Measurements from ENCODE around the gene SUMO3. TPM values are rescaled to one million over a fixed set of nuclear protein-coding genes. Genes with fewer than 3 reads are reported as not detected.

Gene SUMO3
- total RNA-seq, 2 donors from 2014 or later: 50.1 to 53.9 TPM

DNA sequence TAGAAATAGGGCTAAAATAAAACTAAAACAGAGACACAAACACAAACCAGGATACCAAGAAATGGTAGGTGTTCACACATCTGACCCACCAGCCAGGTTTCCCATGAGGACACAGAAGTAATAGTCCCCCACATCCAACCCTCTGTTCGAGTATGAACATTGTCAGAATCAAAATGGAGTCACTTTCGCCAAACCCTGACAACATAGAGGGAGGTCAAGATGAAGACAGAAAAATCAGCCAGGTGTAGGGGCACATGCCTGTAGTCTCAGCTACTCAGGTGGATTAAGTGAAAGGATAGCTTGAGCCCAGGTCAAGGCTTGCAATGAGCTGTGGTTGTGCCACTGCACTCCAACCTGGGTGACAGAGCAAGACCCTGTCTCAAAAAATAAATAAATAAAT lies 20.1 kb downstream of the SUMO3 start:
- ATAC-seq: no peak
- Mint-ChIP-seq H3K4me1 (ENCODE audit: low read depth in 2 of 2) (peaks cover 32 to 47% of the 10 kb centered on the region in 2 donors), H3K27ac (no peak overlapping the region), H3K36me3 (peaks cover 18% of the 10 kb centered on the region), H3K4me3 (no peak overlapping the region), H3K27me3 (no peaks in the 10 kb centered on the region), H3K9me3 (no peaks in the 10 kb centered on the region)
- no peak for DNase-seq (ENCODE audit: low spot score)

DNA sequence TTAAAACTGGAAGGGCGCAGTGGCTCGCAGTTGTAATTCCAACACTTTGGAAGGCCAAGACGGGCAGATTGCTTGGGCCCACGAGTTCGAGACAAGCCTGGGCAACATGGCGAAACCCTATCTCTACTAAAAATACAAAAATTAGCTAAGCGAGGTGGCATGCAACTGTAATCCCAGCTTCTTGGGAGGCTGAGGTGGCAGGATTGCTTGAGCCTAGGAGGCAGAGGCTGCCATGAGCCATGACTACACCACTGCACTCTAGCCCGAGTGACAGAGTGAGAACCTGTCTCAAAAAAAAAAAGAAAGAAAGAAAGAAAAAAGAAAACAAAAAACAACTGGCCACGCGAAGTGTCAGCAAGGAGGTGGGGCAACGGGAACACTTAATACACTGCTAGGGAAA lies 22.5 kb downstream of the SUMO3 start:
- DNase-seq (ENCODE audit: low spot score): no peak
- H3K4me1 Mint-ChIP-seq (ENCODE audit: low read depth in 2 of 2): peaks cover 33 to 42% of the 10 kb centered on the region in 2 donors
- H3K4me3 Mint-ChIP-seq: no peak overlapping the region
- H3K27me3 Mint-ChIP-seq: no peaks in the 10 kb centered on the region
- no peak overlapping the region for H3K27ac Mint-ChIP-seq
- peaks cover 20% of the 10 kb centered on the region for H3K36me3 Mint-ChIP-seq
- ATAC-seq: no peak
- no peaks in the 10 kb centered on the region for H3K9me3 Mint-ChIP-seq

DNA sequence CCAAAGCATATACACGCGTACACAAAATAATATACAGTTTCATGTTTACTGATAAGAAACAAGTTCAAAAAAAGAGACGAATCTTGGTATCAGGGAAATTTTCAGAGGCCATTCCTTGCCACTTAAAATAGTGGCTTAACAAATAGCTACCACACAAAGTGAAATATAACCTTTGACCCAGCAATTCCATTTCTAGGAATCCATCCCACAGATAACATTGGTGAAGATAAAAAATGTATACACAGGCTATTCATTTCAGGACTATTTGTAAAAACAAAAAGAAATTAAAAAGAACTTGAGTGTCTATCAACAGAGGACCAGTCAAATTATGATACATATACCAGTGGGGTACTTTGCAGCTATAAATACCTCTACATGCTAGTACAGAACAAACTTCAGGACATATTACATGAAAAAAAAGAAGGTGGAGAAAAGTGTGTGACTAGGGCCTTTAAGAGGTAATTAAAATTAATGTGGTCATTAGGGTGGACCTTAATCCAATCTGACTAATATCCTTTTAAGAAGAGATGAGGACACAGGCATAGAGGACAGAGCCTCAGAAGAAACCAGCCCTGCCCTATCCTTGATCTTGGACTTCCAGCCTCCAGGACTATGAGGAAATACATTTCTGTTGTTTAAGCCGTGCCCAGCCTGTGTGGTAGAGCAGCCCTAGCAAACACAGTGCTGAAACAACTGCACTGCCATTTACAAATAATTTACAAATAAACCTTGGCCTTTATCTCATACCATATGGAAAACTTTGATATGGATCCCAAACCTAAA lies 24.1 kb downstream of the SUMO3 start:
- H3K27ac Mint-ChIP-seq: no peak overlapping the region
- peaks cover 10% of the 10 kb centered on the region for H3K36me3 Mint-ChIP-seq
- peaks cover 32% of the 10 kb centered on the region in 2 donors for H3K4me1 Mint-ChIP-seq (ENCODE audit: low read depth in 2 of 2)
- H3K9me3 Mint-ChIP-seq: no peaks in the 10 kb centered on the region
- no peak for ATAC-seq
- H3K27me3 Mint-ChIP-seq: no peaks in the 10 kb centered on the region
- no peak for DNase-seq (ENCODE audit: low spot score)
- no peak overlapping the region for H3K4me3 Mint-ChIP-seq

DNA sequence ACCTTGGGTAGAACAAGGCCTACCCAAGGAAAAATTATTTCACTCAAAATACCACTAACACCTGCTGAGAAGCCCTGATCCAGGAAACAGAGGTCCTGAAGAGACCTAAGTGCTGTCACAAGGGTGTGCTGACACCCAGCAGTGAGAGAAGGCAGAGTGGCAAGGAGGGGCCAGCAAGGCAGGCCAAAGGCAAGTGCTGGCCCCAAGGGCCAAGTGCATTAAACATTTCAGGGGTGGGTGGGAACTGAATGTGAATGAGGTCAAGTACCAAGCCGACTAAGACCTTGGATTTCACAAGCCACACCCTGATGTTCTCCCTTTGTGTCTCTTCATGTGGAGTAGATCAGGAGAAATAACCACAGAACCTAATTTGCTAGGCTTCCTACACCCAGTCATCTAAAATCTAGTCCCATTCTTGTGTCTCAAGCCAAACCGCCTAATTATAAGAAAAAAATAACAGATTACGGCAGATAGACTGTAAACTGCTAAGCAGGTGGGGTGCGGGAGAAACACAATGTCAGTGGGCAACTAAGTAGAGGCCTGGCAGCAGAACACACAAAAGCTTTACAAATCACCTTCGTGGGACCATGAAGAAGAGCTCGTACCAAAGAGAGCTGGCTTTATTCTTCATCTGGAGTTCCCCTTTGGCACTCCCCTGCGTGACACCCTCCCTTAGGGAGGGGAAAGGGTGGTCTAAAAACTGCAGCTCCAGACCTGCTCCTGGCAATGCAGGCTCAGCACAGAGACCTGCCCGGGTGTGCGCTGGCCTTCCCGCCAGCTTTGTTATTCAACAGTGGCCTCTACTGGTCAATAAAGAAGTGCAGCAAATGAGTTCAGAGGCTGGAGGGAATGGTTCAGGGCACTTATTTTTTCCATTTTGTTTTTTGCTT lies 24.9 kb downstream of the SUMO3 start:
- Mint-ChIP-seq H3K9me3 (no peaks in the 10 kb centered on the region), H3K36me3 (peaks cover 5% of the 10 kb centered on the region), H3K4me1 (ENCODE audit: low read depth in 2 of 2) (peaks cover 25 to 29% of the 10 kb centered on the region in 2 donors), H3K27ac (no peak overlapping the region), H3K27me3 (no peaks in the 10 kb centered on the region), H3K4me3 (no peak overlapping the region)
- DNase-seq (ENCODE audit: low spot score) (peak; percentile 71), ATAC-seq (peak; percentile 81 to 82)

DNA sequence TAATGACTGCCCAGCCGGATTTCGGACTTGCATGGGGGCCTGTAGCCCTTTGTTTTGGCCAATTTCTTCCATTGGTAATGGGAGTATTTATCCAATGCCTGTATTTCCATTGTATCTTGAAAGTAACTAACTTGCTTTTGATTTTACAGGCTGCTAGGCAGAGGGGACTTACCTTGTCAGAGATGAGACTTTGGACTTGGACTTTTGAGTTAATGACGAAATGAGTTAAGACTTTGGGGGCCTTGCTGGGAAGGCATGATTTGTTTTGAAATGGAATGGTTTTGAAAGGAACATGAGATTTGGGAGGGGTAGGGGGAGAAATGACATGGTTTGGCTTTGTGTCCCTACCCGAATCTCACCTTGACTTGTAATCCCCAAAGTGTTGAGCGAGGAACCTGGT lies 25.9 kb downstream of the SUMO3 start:
- peaks cover 25 to 28% of the 10 kb centered on the region in 2 donors for H3K4me1 Mint-ChIP-seq (ENCODE audit: low read depth in 2 of 2)
- peaks cover 5% of the 10 kb centered on the region for H3K36me3 Mint-ChIP-seq
- H3K4me3 Mint-ChIP-seq: no peak overlapping the region
- no peaks in the 10 kb centered on the region for H3K9me3 Mint-ChIP-seq
- no peak for DNase-seq (ENCODE audit: low spot score)
- no peak overlapping the region for H3K27ac Mint-ChIP-seq
- no peaks in the 10 kb centered on the region for H3K27me3 Mint-ChIP-seq
- ATAC-seq: no peak

DNA sequence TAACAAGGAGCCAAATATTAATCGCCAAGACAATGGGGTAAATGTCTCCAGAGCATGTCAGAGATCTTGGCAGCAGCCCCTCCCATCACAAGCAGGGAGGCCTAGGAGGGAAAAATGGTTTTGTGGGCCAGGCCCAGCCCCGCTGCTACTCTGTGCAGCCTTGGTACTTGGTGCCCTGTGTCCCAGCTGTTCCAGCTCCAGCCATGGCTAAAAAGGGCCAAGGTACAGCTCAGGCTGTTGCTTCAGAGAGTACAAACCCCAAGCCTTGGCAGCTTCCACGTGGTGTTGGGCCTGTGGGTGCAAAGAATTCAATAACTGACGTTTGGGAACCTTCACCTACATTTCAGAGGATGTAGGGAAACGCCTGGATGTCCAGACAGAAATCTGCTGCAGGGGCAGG lies 26.6 kb downstream of the SUMO3 start:
- peaks cover 25% of the 10 kb centered on the region in 2 donors for H3K4me1 Mint-ChIP-seq (ENCODE audit: low read depth in 2 of 2)
- no peak for DNase-seq (ENCODE audit: low spot score)
- no peaks in the 10 kb centered on the region for H3K27me3 Mint-ChIP-seq
- peaks cover 5% of the 10 kb centered on the region for H3K36me3 Mint-ChIP-seq
- H3K4me3 Mint-ChIP-seq: no peak overlapping the region
- H3K27ac Mint-ChIP-seq: no peak overlapping the region
- no peaks in the 10 kb centered on the region for H3K9me3 Mint-ChIP-seq
- no peak for ATAC-seq

DNA sequence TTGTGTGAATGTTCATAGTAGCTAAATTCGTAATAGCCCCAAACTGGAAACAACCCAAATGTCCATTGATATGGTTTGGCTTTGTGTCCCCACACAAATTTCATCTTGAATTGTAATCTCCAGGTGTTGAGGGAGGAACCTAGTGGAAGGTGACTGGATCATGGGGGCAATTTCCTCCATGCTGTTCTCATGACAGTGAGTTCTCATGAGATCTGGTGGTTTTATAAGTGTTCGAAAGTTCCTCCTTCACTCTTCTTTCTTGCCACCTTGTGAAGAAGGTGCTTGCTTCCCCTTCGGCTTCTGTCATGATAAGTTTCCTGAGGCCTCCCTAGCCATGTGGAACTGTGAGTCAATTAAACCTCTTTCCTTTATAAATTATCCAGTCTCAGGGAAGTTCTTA lies 27.5 kb downstream of the SUMO3 start:
- H3K9me3 Mint-ChIP-seq: no peaks in the 10 kb centered on the region
- no peak overlapping the region for H3K4me3 Mint-ChIP-seq
- H3K4me1 Mint-ChIP-seq (ENCODE audit: low read depth in 2 of 2): peaks cover 21 to 32% of the 10 kb centered on the region in 2 donors
- no peaks in the 10 kb centered on the region for H3K27me3 Mint-ChIP-seq
- H3K36me3 Mint-ChIP-seq: peaks cover 5% of the 10 kb centered on the region
- no peak for ATAC-seq
- no peak overlapping the region for H3K27ac Mint-ChIP-seq
- DNase-seq (ENCODE audit: low spot score): no peak

DNA sequence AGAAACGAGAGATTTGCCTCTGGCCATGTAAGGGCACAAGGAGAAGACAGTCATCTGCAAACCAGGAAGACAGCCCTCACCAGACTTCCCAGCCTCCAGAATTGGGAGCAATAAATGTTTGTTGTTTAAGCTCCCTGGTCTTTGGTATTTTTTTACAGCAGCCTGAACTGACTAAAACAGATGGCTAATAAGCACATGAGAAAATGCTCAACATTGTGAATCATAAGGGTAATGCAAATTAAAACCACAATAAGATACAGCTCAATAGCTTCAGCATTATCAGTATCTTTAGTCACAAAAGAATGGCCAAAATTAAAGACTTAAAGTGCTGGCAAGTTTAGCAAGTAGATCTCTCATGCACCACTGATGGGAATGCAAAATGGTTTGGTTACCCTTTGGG lies 28.0 kb downstream of the SUMO3 start:
- H3K27me3 Mint-ChIP-seq: no peaks in the 10 kb centered on the region
- peaks cover 18 to 35% of the 10 kb centered on the region in 2 donors for H3K4me1 Mint-ChIP-seq (ENCODE audit: low read depth in 2 of 2)
- H3K36me3 Mint-ChIP-seq: peaks cover 5% of the 10 kb centered on the region
- DNase-seq (ENCODE audit: low spot score): no peak
- no peak overlapping the region for H3K4me3 Mint-ChIP-seq
- H3K9me3 Mint-ChIP-seq: no peaks in the 10 kb centered on the region
- no peak overlapping the region for H3K27ac Mint-ChIP-seq
- ATAC-seq: no peak

DNA sequence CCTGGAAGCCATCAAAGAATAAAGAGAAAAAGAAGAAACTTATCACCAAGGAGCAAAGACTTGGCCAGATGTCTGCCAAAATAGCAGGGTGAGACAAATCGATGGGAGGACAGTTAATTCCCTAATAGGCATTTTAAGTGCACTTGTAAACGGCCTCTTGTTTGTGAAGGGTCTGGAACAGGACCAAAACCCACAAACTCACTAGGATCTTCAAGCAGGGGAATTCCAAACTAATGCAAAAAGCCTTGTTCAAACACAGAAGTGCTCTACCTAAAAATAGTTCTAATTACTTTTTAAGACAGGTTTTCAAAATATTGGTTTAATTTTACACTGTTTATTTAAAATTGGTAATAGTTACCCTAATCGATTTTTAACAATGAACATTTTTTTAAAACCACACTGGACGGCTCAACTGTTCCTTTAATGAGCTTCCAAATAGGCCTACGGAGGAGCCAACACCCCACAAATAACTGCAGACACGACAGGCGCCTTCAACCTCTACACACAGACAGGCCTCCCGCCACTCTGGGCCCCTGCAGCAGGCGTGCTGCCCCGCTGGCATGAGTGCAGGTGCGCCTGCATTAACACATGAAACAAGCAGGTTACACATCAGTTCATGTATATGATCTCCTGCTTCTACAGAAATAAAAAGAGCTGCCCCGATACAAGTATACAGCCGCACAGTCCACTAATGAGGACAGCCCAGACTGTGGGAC lies 32.1 kb downstream of the SUMO3 start:
- ATAC-seq: no peak
- Mint-ChIP-seq H3K9me3 (no peaks in the 10 kb centered on the region), H3K4me3 (no peak overlapping the region), H3K27ac (peak overlapping the region in 1 of 2 donors; percentile 41), H3K4me1 (ENCODE audit: low read depth in 2 of 2) (peaks cover 20 to 26% of the 10 kb centered on the region in 2 donors), H3K36me3 (peaks cover 1% of the 10 kb centered on the region), H3K27me3 (no peaks in the 10 kb centered on the region)
- no peak for DNase-seq (ENCODE audit: low spot score)

DNA sequence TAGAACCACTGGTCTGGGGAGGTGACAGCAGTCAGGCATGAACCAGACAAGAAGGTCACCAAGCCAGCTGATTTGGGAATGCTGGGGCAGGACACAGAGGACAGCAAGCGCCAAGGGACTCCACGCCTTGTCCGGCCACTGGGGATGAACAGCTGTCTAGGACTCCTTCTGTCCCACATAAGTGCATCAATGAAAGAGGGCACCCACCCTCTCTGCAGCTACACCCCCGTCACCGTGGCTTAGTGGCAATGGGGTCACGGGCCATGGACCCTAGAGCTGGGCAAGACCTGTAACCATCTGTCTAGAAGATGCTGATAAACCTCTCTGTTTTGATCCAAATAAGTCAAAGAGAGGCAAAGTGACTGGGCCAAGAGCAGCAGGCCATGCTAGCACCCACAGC lies 33.1 kb downstream of the SUMO3 start:
- Mint-ChIP-seq H3K36me3 (no peaks in the 10 kb centered on the region), H3K9me3 (no peaks in the 10 kb centered on the region), H3K27me3 (no peaks in the 10 kb centered on the region), H3K27ac (no peak overlapping the region), H3K4me3 (no peak overlapping the region), H3K4me1 (ENCODE audit: low read depth in 2 of 2) (peaks cover 16 to 20% of the 10 kb centered on the region in 2 donors)
- ATAC-seq (no peak), DNase-seq (ENCODE audit: low spot score) (no peak)

DNA sequence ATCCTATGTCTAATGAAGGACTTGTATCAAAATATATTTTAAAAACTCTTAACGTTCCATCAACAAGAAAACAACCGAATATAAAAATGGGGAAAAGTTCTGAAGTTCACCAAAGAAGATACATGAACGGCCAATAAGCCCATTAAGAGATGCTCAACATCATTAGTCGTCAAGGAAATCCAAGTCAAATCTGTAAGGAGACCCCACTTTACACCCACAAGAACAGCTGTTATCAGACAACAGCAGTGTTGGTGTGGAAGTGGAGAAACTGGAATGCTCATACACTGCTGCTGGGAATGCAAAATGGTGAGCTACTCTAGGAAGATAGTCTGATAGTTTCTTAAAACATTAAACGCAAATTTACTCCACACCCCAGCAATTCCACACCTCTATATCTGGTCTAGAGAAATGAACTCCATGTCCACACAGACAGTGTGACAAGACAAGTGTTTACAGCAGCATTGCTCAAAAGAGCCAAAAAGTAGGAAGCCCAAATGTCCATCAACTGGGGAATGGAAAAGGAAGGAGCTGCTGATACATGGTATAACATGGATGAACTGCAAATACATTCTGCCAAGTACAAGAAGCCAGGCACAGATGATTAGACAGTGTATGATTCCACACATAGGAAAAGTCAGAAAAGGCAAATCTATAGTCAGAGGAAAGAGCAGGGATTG lies 34.7 kb downstream of the SUMO3 start:
- no peak overlapping the region for H3K27ac Mint-ChIP-seq
- H3K4me3 Mint-ChIP-seq: no peak overlapping the region

DNA sequence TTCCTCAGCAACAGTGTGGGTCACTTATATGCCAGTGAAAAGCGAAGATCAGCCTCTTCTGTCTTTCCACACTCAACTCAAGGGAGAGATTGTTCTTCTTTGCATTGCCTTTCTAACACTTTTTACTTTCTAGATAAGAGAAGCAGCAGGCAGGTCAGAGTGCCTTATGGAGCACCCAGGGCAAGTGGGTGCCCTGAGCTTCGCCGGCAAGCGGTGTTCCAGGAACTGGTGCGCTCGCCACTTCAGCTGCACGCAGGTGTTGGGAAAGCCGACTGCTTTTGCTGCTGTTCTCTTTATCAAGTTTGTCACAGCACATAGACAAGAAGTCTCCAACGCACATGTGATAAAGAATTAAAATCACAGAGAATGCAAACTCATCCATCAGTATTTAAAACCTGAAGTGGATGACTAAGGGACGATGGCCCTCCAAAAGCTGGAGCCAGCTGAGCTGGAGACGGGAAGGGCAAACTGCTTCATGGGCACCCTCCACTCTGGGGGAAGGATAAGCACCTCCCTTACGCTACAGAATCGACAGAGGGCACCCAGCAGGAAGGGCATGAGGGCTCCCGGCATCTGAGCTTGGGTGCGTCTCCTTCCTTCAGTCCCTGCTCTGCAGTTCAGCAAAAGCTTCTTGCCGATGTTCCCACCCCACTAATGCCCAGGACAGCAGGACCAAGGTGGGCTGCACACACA lies 36.9 kb downstream of the SUMO3 start:
- H3K4me3 Mint-ChIP-seq: no peak overlapping the region
- no peak for DNase-seq (ENCODE audit: low spot score)
- H3K9me3 Mint-ChIP-seq: no peaks in the 10 kb centered on the region
- peaks cover 11 to 14% of the 10 kb centered on the region in 2 donors for H3K4me1 Mint-ChIP-seq (ENCODE audit: low read depth in 2 of 2)
- no peak overlapping the region for H3K27ac Mint-ChIP-seq
- no peaks in the 10 kb centered on the region for H3K36me3 Mint-ChIP-seq
- no peak for ATAC-seq
- H3K27me3 Mint-ChIP-seq: no peaks in the 10 kb centered on the region

More for the DNA sequence above, 34.7 kb downstream of the SUMO3 start:
- Mint-ChIP-seq H3K9me3 (no peaks in the 10 kb centered on the region), H3K4me1 (ENCODE audit: low read depth in 2 of 2) (peaks cover 16 to 18% of the 10 kb centered on the region in 2 donors), H3K36me3 (no peaks in the 10 kb centered on the region), H3K27me3 (no peaks in the 10 kb centered on the region)
- DNase-seq (ENCODE audit: low spot score): no peak
- no peak for ATAC-seq

DNA sequence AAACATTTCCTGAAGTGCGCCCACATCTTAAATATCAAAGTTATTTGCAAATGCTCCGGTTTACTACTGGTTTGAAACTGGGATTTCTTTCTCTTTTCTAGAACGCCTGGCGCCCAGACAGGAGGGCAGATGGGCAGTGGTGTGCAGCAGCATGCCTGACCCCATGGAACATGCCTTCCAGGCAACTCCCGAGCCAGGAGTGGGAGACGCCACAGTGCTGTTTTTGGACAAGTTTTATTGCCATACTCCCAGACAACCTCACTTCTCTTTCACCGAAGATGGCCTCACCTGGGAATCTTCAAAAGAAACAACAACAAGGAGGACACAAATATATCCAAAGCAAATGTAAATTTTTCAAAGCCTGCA lies 37.7 kb downstream of the SUMO3 start:
- DNase-seq (ENCODE audit: low spot score) (no peak), ATAC-seq (no peak)
- no peak overlapping the region for H3K4me3 Mint-ChIP-seq
- H3K9me3 Mint-ChIP-seq: no peaks in the 10 kb centered on the region
- H3K27ac Mint-ChIP-seq: no peak overlapping the region
- H3K36me3 Mint-ChIP-seq: peaks cover 1% of the 10 kb centered on the region
- H3K27me3 Mint-ChIP-seq: no peaks in the 10 kb centered on the region
- peaks cover 9 to 10% of the 10 kb centered on the region in 2 donors for H3K4me1 Mint-ChIP-seq (ENCODE audit: low read depth in 2 of 2)

All from natural killer cell treated with Interleukin-12 subunit alpha and Interleukin-12 subunit beta and Interleukin-15 and Interleukin-18, amount 100 ng/mL, for 72 hours (primary cell).